Endometrium (tissue), 2 donors: ENCODE results near the gene SLC6A11.

Experiments
- FAIRE-seq: peaks from 2 replicates; lab custom pipeline; 2012; peaks lifted over from hg19 to GRCh38; lab: Jason Lieb, UNC
- donor health status: control.
- donor health status: control.

SLC6A11 gene

GRCh38 chr3:10841100-10841499 is 25.1 kb downstream of the SLC6A11 start:
- FAIRE-seq, result no peak

- FAIRE-seq, result no peak
These were observed 27.4 kb downstream of the SLC6A11 start for GRCh38 chr3:10843378-10843777.

- no peak for FAIRE-seq
These were observed 29.2 kb downstream of the SLC6A11 start for GRCh38 chr3:10845001-10845761.

DNA sequence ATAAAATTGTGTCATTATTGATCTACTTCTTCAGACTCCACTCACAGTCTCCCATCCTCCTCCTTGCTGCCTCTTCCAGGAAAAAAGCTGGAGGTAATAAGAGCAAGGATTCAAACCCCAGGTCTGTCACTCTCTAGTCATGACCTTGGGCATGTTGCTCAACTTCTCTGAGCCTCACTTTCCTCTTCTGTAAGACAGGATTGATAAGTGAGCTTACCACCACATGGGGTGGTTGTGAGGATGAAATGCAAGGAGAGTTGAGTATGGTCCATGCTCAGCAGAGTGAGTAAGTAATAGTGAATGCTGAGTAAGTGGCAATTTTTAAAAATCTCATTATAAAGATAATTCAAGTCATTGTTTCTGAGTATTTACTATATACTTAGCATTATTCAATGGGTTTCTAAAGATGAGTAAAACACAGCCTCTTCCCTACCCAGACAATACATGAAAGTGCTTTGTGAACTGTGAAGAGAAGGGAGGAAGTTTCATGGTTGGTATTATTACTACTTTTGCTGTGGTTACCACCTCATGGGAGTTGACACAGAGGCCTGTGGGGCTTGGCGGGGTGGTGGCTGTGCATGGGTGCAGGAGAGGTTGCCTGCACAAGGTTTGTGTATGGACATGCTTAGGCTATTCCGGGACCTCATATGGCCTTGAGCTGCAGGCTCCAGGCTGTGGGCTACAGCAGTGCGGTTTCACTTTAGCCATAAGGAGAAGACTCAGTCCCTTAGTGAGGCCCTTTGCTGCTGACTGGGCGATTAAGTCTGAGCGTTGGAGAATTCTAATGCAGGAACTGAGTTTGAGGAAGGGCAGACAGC is 30.0 kb downstream of the SLC6A11 start:
- no peak for FAIRE-seq

DNA sequence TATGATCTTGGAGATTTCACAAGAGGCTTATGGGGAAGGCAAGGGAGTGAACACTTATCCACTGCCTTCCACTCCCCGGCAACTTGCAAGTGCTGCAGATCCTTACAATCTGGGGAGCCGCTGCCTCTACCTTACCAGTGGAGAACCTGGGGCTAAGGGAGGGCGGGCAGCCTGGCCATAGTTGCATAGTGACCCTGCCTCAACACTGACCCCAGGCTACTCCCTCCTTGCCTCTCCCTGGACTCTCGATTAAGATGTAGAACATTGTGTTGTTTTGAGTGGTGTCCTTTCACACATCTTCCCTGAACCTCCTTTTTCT is 30.6 kb downstream of the SLC6A11 start:
- no peak for FAIRE-seq

DNA sequence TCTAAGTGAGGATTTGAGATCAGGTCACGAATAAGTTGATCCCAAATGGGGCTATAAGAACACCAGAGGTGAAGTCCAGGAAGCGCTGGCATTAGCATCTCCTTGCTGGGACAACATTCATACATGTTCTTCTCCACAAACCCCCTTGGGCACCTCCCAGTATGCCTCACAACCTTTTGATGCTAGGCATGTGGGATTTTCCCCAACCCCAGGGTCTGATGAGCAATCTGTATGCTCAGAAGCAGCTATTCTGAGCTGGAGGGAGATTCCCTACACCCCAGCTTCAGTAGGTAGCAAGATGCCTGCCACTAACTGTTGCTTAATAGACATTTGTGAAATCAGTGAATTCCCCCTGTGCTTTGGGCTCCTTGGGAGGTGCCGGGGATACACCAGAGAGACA is 32.2 kb downstream of the SLC6A11 start:
- FAIRE-seq, result no peak

DNA sequence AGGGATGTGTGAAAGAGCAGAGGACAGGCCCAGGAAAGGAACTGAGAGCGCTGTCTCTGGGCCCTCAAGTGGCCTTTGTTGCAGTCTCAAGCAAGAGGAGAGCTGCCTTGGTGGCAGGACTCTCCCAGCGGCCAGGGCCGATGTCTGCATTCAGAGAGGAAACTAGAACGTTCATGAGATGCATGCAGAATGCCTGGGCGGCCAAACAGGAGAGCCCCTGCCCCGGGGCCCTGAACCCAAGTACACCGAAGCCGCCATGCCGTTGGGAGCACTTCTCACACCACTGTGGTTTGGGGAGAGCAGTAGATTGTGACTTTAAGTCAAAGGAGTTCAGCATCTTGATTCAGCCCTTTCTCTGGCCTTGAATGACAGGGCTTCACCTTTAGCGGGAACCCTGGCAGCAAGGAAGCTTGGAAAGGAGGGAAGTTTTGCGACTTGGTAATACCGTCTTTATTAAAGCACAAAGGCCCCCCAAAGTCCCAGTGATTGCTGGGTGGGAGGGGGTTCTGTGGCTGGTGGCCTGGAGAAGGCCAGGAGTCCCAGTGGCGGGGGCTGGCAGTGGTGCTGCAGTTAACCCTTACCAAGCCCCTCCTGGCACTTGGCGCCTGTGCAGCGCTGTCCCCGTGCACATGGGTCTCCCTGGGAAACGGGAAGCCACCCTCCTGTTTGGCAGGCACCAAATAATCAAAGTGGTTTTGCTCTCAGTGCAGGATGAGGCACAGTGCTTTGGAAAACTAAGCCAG is 36.2 kb downstream of the SLC6A11 start:
- no peak for FAIRE-seq

DNA sequence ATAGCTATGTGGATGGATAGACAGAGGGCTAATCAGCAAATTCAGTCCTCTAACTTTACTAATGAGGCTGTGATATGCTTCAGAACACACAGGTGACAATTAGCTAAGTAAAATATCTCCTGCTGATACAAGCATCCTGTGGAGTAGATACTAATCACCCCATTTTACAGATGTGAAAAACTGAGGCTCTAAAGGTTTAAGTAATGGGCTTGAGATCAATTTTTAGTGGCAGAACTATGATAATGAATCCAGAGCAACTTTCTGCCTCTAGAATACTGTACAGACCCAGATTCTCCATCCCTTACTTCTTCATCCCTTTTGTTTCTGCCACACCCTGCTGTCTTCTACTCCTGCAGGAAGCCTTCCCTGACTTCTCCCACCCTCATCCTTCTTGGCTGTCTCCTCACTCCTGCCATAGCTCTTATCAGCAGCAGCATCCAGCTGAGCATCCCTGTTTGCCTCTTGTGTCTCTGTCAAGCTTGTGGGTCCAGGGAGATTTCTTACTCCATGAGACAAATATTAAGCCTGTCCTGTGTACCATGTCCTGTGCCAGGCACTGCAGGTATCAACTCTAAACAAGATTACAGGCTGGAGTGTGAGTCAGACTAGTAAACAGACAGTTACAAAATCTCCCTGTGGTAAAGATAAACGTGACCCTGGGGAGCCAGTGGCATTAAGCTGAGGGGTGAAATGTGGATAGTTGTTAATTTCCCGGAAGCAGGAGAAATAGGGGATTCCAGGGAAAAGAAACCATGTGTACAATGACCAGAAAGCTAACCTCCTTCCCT is 39.2 kb downstream of the SLC6A11 start:
- no peak for FAIRE-seq

DNA sequence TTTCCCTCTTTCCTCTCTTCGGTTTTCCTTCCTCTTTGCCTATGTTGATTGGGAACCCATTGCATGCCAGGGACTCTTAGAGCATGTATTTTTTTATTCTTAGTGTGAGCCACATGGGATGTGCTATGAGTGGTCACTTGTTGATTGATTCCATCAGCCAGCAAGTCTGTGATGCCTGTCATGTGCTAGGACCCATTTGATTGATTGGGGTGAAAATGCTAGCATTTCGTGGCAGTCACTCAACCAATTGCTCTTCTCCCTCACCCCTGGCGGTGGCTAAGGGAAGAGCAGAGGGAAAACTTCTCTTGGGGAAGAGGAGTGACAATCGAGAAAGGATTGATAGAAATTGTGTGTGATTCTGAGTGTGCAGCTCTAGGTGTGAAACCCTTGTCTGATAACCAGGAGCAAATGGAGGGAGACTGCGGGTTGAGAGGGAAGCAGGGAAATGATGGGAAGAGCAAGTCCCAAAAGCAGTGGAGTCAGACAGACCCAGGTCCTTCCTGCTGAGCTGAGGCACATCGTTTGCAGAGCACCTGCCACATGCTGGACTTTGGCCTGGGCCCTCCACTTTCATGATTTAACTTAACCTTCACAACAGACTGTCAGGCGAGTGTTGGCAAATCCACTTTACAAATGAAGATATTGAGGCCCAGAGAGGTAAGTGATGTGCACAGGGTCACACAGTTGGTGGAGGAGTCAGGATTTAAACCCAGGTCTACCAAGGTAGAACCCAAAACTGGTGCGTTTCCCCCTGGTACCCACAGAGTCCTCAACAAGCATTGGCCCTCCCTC is 40.0 kb downstream of the SLC6A11 start:
- no peak for FAIRE-seq

- no peak for FAIRE-seq
These were observed 41.2 kb downstream of the SLC6A11 start for GRCh38 chr3:10857235-10857634.

DNA sequence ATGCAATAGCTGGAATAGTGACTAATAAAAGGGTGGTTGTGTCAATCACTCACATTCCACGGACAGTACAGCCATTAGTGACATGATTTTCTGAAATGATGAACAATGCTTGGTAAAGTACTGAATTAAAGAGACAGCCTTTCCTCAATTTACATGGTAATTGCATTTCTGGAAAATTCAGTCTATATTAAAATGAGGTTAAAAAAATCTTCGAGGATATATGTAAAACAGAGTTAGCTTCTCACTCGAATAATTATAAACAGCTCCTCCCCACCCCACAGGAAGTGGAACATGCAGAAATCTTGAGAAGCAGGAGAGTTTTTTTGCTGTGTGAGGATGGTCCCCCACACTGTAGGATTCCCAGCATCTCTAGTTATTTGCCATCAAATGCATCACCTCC is 42.1 kb downstream of the SLC6A11 start:
- no peak for FAIRE-seq

GRCh38 chr3:10867384-10867783 is 51.4 kb downstream of the SLC6A11 start:
- FAIRE-seq, result no peak

DNA sequence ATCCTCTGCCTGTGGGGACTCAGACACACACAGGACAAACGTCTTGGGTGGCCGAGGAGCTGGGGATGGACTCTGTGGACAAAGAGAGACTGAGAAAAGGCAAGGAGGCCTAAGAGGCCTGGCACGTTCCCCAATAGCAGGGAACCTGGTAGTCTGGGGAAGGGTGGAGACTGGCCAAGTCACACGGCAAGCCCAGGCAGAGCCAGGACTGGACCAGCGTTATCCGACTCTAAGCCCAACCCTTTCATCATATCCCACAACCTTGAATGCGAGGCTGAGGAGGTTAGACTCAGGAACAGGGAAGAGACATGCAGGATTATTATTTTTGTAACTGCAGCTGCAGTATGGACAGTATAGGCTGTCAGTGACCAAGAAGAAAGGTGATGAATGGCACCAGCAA is 53.4 kb downstream of the SLC6A11 start:
- no peak for FAIRE-seq

DNA sequence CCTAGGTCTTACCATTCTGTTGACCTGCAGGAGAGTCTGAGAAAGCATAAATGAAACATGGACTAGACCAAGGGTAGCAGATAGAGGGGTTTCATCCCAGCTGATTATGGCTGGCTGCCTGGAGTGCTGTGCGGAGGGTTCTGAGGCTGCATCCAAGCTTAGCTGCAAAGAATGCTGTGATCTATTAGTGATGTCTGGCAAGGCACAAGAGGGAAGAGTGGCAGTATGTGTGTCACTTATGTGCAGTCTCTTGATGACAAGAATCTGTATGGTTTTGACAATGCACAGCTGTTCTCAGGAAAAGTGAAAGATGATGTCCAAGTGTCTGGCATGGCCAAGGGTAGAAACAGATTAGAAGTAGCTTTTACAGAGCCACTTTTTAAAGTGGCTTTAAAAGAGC is 54.3 kb downstream of the SLC6A11 start:
- no peak for FAIRE-seq

DNA sequence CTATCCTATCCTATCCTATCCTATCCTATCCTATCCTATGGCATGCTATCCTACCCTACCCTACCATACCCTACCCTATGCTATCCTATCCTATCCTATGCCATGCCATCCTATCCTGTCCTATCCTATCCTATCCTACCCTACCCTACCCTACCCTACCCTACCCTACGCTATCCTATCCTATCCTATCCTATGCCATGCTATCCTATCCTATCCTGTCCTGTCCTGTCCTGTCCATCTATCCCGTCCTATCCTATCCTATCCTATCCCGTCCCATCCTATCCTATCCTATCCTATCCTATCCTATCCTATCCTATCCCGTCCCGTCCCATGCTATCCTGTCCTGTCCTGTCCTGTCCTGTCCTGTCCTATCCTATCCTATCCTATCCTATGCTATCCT is 57.4 kb downstream of the SLC6A11 start:
- no peak for FAIRE-seq

DNA sequence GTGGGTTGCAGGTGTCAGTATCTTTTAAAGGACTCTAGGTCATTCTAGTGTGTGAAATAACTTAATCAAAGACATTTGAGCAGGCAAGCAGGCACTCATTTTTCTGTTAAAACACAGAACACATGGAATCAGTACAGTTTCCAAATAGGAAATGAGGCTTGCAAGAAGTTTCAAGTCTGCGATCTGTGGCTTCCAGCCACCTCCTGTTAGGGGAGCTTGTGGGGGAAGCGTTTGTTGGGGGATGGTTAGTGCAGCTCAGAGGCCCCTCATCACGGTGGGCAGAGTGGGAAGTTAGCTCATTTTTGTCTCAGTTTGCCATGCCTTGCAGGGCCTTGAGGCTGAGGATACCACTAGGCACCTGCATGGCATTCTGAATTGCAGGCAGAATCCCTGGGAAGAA is 59.9 kb downstream of the SLC6A11 start:
- FAIRE-seq, result no peak

DNA sequence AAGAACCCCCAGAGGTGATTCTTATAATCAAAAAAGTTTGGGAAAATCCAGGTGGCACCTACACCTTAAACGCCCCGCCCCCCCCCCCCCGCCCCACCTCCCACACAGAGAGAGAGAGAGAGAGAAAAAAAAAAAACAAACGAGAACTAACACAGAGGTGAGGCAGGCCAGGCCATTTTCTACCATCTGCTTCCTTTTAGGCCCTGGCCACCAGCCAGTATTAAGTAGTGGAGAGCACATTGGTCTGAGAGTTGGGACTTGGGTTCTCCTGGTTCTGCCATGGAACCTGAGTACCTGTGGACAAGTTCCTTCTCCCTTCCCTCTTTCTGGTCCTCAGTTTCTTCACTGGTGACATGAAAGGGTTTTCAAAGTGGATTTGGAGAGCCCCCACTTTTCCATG is 60.6 kb downstream of the SLC6A11 start:
- no peak for FAIRE-seq

- no peak for FAIRE-seq
These were observed 66.8 kb downstream of the SLC6A11 start for GRCh38 chr3:10882851-10883250.

DNA sequence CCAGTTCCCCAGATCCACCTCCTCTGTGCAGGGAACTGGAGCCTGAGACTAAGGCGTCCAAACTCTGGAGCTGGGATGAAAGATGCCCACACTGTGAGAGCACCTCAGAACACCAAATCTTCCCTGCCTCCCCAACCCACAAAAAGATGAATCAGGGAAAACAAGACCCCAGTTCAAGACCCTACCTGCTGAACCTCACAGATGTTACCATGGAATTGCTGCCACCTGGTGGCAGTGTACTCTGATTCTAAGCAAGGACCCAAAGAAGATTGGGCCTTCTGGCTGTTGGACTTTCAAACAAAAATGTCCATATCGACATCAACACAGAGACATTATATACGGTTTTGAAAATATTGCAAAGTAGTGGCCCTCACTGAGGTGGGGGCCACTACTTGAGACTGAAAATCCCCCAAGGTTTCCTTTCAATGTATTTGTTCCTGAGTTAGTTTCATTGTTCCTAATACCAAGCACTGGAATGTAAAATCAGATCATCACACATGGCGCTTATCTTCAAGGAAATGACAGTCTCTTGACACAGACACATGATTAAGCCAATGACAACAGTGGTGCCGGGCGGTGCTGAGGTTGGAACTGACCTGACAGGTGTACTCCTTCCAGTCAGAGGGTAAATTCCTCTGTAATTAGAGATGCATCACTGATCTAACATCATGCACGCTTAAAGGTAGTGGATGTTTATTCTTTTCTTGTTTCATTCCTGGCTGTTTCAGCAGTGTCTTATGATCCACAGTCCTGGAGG is 67.6 kb downstream of the SLC6A11 start:
- no peak for FAIRE-seq

DNA sequence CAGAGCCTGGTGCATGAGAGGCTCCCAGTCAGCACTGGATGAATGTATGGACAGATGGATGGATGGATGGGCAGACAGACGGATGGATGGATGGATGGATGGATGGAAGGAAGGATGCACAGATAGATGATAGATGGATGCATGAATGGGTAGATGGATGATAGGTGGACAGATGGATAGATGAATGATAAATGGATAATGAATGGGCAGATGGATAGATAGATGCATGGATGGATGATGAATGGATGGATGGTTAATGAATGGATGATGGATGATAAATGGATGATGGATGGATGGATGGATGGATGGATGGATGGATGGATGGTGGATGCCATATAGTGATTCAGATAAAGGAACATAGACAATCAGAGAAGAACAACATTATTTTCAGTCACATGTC is 71.0 kb downstream of the SLC6A11 start:
- no peak for FAIRE-seq
